GM21526 (cell line): ENCODE data around the gene MBNL2.

ENCODE experiments used
- ATAC-seq: cut with Tn5 transposase; IDR thresholded peaks from one replicate; pipeline ENCODE4 v1.9.1; 2021; ENCODE audit warnings: moderate library complexity; ENCODE audit not compliant: unreplicated experiment, low FRiP score

Gene MBNL2

DNA sequence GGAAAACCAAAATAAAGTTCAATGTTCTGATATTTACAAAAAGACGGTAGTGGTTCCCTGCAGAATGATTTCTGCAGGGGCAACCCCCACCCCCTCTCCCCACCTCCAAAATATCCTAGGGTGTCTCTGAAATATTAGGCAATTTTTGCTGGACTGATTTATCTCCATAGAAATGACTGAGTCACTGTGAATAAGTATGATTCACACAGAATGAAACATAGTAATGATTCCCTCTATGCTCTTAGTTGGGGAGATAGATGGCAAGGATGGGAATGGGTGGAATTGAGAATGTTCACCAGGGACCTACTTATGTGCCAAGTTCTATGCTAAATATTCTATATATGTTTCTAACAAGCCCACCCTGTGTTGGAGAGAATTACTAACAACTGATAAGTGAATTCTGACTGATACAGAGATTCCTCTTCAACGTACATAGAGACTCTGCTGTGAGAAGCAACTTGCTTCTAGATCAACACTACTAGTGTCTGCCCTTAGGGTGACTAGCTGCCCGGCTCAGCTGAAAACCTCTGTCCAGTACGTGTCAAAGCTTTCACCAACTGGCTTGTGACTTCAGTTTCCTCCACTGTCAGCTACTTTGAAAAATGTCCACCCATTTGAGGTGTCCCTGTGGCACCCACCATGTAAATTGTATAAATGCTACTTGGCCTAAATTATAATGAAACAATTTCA, 173.5 kb downstream of the MBNL2 start:
- ATAC-seq: no peak

DNA sequence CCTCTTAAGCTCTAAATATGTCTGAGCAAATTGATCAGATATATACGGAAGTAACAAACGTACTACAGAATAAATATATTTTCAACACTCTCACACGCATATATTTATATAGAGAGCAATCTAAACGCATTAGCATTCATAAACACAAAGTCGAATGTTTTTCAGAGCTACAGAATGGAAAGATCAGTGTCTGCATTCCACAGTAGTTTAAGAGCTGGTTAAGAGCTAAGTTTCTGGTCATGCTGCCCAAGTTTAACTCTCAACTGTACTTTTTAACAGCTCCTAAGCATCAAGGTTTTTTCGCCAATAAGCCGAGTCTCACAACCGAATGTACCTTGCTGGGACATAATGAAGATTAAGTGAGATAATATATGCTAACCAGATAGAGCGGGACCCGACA, 175.1 kb downstream of the MBNL2 start:
- ATAC-seq: no peak

DNA sequence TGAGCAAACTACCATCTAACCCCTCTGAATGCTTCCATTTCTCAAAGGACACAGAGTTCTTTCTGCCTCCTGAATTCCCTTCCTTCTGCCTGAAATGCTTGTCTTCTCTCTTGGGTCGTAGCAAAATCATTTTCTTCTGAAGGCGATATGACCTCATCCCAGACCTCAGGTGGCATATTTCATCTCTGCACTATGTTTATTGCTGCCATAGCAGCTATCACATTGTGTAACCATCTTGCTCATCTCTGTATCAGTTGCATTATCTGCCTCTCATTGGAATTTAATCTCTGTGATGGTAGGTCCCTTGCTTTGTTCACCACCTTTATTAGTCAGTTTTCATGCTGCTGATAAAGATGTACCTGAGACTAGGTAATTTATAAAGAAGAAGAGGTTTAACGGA, 179.3 kb downstream of the MBNL2 start:
- ATAC-seq: no peak

DNA sequence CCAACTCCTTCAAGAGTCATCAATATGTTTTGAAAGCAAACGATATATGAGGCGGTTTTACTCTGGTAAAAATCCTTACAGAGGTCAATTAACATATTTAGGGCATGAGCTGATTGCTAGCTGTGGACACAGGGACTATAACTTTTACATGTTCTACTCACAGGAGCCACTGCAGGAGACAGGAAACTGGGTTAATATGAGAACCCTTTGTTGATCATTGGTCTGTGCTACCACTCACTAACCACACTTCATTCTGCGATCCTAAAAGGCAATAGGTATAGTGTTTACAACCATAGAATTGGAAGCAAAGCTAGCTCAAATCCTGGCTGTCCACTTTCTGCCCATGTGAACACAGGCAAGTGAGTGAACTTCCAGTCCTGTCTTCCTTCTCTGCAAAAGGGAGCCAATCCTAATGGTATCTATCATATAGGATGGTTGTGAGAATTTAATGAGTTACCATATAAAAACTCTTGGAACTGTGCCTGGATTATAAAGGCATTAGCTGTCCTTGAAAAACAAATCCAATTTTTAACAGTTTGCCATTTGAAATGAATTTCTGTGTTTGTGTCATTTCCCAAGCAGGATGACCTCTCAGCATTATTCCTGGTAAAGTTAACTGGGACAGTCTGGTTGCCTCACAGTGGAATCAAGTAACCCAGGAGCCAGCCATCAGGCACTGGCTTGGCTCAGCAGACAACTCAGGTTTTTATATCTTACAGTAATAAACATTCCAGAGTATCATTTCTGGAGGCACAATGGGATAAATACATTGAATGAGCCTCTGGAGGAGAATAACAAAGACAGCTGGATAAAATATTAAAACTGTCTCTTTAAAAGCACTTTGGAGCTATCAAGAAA, 182.0 kb downstream of the MBNL2 start:
- no peak for ATAC-seq

DNA sequence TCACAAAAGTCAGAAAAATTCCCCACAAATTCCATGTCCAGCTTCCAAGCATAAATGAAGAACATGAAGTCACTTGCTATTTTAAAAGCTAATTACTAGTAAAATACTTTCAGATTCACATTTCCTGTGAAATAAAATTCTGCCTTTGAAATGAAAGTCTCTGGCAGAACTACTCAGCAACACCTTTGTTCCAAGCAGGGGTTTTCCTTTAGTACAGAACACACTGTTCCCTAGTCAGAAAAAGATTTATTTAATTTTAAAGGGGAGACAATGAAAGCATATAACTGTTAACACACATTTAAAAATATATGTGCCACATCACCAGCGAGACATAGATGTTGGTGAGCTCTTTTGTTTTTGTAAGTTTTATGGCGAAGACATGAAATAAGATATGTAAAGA, 185.4 kb downstream of the MBNL2 start:
- ATAC-seq: no peak

DNA sequence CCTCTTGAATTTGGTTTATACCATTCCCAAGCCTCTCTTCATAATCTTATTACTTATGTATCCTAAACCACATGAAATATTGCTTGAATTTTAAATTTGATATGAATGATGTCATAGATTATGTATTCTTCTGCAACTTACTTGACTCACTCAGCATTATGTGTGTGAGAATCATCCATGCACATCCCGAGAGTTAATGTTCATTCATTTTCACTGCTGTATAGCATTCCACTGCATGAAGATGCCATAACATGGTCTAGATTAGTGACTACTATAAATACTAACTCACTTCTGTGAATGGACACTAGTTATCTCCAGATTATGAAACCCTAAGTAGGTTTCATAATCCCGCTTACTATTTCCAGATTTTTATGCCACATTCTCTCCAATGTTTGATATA, 186.8 kb downstream of the MBNL2 start:
- no peak for ATAC-seq

DNA sequence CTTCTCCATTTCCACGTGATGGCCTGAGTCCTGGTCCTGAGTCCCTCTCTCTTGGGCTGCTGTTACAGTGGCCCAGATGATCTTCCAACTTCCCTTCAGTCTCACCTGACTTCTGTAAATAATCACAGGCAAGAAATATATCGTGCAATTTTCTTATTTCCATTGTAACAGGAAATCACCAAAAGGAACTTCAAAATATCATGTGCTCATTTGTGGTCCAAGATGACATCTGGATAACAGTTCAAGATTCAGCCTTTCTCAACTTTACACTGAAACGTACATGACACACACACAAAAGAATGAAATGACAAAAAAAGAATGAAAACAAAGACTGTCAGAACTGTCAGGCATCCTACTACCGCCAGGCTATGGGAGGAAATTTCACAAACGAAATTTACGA, 189.9 kb downstream of the MBNL2 start:
- no peak for ATAC-seq

- no peak for ATAC-seq
These were observed 191.6 kb downstream of the MBNL2 start for GRCh38 chr13:97413694-97414093.

- no peak for ATAC-seq
These were observed 192.3 kb downstream of the MBNL2 start for GRCh38 chr13:97414392-97414791.

DNA sequence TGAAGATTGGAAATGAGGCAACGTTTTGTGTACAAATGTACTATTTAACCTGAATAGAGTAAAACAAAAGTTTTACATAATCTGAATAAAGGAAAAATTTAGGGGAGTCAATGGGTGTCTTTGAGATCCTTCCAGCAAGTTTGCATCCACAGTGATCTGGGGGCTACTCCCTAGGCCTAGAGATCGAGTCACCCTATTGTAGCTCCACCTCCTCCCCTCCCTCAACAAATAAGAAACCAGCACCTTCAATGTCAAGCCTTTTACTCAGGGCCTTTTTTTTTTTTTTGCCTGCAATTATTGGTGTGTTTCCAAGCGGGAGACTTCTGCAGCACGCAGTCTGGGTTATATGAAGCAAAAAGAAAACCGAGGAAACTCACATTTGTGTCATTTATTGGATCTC, 195.6 kb downstream of the MBNL2 start:
- no peak for ATAC-seq

DNA sequence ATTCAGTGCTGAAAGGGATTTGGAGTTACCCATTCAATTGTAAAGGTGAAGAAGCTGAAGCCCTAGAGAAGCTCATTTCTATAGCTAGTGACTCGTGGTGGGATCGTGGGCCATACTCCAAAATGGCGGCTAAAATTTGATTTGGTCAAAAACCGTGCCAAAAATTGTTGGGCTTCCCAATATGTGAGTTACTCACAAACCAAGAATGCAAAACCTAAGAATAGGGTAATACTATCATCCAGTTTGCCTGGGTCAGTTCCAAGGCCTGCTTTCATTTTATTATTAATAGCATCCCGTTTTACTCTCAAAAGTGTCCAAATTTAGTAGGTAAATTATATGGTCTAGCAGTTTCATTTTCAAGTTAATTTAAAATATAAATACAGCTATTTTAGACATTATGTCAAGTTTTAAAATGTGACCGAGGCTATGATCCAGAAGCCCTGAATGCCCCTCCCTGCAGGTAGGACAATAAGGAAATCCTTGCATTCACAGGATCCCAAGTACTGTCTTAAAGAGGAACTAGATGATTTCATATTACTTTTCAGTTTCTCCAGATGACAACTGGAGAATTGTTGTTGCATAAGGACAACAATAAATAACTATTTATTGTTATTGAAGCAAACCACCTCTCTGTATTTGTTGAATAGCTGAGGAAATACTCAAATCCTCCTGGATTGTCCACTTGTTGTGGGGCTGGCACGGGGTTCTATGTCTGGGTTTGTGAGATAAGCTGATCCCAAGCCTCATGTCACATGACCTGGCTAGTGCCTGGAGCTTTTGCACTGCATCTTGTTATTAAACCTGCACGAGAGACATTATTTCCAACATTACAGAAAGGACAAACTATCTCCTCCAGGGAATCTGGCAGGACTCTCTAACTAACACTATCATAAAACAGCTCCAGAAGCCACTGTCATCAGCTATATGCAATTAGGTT, 200.3 kb downstream of the MBNL2 start:
- no peak for ATAC-seq

GRCh38 chr13:97423300-97424045, 201.3 kb downstream of the MBNL2 start:
- ATAC-seq: no peak

GRCh38 chr13:97425590-97425989, 203.5 kb downstream of the MBNL2 start:
- no peak for ATAC-seq

DNA sequence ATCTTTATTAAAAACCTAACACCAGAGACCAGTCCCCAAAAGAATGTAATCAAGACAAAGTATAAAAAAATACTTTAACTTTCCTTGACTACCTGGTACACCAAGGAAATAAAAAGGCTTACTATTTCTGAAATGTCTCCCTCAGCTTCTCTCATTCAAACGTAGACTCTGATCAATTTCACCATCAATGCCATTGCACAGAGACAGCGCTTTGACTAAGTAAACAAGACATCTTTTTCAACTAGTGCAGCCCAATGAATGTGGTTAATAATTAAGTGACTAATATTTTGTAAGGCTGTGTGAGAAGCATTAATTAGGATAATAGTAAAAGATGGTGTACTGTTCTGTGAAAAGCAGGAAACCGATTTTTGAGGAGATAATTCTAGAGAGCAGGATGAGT, 204.6 kb downstream of the MBNL2 start:
- no peak for ATAC-seq

DNA sequence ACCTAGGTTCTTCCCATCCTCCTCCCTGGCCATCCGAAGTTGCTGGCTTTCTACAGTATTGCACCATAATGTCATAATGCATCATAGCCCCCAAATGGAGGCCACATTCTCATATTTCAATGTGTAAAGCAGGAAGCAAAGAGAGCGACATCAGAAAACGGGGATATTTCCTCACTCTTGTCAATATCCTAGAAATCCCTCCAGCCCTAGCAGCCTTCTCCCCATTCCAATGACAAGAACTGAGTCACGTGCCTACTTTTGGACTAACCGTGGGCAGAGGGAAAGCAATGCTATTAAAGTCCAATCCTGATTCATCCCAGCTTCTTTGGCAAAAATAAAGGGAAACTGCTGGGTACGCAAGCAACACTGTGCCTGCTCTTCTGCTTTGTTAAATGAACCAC, 207.5 kb downstream of the MBNL2 start:
- no peak for ATAC-seq

- ATAC-seq: no peak
These were observed 208.2 kb downstream of the MBNL2 start for GRCh38 chr13:97430296-97430695.

GRCh38 chr13:97431171-97431764, 209.1 kb downstream of the MBNL2 start:
- no peak for ATAC-seq

DNA sequence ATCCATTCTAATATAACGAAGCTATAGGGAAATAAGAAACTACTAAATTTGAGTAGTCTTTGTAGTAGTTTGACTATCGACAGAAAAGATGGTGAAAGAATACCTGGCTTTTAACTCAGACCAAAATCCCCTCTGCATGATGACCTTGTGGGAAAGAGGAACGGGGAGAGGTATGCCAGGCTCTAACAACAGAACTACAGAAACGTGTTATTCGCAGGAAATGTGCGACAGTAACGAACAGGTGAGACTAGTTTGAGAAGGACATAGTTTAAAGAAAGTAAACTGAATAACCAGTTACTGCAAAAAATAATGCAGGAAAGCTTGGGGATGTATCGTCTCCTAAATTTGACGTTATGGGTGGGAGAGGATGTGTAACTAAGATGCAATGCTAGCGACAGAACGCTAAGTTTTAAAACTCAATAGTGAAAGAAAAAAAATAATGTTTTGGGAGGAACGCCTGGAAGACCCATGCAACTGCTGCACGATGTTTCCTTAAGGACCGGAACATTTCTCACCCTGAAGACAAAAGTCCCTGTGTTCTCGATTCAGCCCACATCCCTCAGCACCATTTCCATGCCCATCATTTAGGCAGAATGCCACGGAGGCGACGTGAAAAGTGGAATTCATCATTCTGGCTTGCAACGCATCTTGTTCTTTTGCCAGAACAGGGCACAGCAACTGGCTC, 210.2 kb downstream of the MBNL2 start:
- no peak for ATAC-seq
